ENCODE data around the gene PRPS2. TPM values are rescaled to one million over a fixed set of nuclear protein-coding genes. Genes with fewer than 3 reads are reported as not detected.

The PRPS2 gene
- total and polyA plus RNA-seq, 2 of the 13 experiments (the other 11 are each of a cell fraction or from before 2014, with no cell fraction given) = 10.6 to 24.4 TPM

DNA sequence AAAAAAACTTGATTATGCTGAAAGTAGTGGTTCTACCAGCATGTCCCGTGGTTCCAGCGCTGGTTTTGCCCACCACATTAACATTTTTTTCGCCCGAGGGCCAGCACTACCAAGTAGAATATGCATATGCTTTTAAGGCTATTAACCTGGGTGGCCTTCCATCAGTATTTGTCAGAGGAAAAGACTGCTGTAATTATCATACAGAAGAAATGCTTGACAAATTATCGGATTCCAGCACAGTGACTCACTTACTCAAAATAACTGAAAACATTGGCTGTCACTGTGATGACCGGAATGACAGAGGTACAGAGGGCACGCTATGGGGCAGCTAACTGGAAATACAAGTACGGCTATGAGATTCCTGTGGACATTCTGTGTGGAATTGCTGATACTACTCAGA, 34.6 kb downstream of the PRPS2 start:
- Histone ChIP-seq H3K4me2 (ENCODE audit: low read depth, low read length) (no peak overlapping the region), H3K27ac (ENCODE audit: extremely low read length, insufficient read depth, low read length) (no peak overlapping the region), H3K36me3 (replicated peaks in 1 of 2; ENCODE audit: control insufficient read depth in 1 of 2, insufficient read depth in 2 of 2, low read length in 2 of 2) (peaks cover 0 to 15% of the 10 kb centered on the region in 2 experiments; a peak in 1 of 5 replicates), H3K9me3 (ENCODE audit: low read length) (no peaks in the 10 kb centered on the region), H3K27me3 (ENCODE audit: control insufficient read depth in 1 of 2, insufficient read depth in 2 of 2, low read length in 2 of 2) (no peaks in the 10 kb centered on the region), H3K4me3 (replicated peaks in 1 of 3; ENCODE audit: insufficient read depth in 1 of 3, low read depth in 2 of 3, low read length in 3 of 3) (no peak overlapping the region), H2AFZ (ENCODE audit: low read length) (no peak overlapping the region), H3K4me1 (ENCODE audit: insufficient read depth, low read length) (no peaks in the 10 kb centered on the region), H4K20me1 (ENCODE audit: insufficient read depth, low read length) (no peaks in the 10 kb centered on the region), H3K79me2 (ENCODE audit: insufficient read depth, low read length) (no peaks in the 10 kb centered on the region), H3K9ac (ENCODE audit: insufficient read depth, low read depth, low read length) (no peak overlapping the region)
- ATAC-seq (no peak), FAIRE-seq (no peak), DNase-seq (ENCODE audit: low spot score) (no peak)
- ChIA-PET POLR2A (no interaction called here), CTCF (ENCODE audit: low intra/inter-chr PET ratio, low total read pairs) (no interaction called here)
- intact Hi-C loops (cut with micrococcal nuclease; ENCODE audit: unreplicated experiment) (no loop called here), in situ Hi-C loops (cut with HindIII; ENCODE audit: extremely low pct_ligation_motif_present, low pct_unique_long_range_greater_than_20kb) (no loop called here)
- TF ChIP-seq ZNF607 (CRISPR knock-in tag; IDR thresholded peaks at IDR 0.05; ENCODE audit: borderline replicate concordance) = no peak
- TF ChIP-seq, protein P1, sequence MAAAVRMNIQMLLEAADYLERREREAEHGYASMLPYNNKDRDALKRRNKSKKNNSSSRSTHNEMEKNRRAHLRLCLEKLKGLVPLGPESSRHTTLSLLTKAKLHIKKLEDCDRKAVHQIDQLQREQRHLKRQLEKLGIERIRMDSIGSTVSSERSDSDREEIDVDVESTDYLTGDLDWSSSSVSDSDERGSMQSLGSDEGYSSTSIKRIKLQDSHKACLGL (CRISPR knock-in tag; IDR thresholded peaks at IDR 0.05) = no peak
- TF ChIP-seq, protein P2, sequence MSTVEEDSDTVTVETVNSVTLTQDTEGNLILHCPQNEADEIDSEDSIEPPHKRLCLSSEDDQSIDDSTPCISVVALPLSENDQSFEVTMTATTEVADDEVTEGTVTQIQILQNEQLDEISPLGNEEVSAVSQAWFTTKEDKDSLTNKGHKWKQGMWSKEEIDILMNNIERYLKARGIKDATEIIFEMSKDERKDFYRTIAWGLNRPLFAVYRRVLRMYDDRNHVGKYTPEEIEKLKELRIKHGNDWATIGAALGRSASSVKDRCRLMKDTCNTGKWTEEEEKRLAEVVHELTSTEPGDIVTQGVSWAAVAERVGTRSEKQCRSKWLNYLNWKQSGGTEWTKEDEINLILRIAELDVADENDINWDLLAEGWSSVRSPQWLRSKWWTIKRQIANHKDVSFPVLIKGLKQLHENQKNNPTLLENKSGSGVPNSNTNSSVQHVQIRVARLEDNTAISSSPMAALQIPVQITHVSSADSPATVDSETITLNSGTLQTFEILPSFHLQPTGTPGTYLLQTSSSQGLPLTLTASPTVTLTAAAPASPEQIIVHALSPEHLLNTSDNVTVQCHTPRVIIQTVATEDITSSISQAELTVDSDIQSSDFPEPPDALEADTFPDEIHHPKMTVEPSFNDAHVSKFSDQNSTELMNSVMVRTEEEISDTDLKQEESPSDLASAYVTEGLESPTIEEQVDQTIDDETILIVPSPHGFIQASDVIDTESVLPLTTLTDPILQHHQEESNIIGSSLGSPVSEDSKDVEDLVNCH (CRISPR knock-in tag; IDR thresholded peaks at IDR 0.05) = no peak
- no peak for TF ChIP-seq ZNF230 (CRISPR knock-in tag; IDR thresholded peaks at IDR 0.05)
- no peak for TF ChIP-seq KAT8 (CRISPR knock-in tag; IDR thresholded peaks at IDR 0.05)
- no peak for TF ChIP-seq ZNF501 (CRISPR knock-in tag; IDR thresholded peaks at IDR 0.05)
- no TSS peak for BruUV-seq (replicated peaks)
- 97% methylated on average over 5 of the region's 8 CpGs for WGBS (ENCODE audit: low lambda C conversion rate)

Data from HepG2 (cell line).